WTC11 (cell line): Measurements from ENCODE around the gene ZNF335. TPM values are rescaled to one million over a fixed set of nuclear protein-coding genes. Genes with fewer than 3 reads are reported as not detected.

Experiments used
- ATAC-seq: fragments of 200-7000 bp; cut with Tn5 transposase; 2 replicates; pipeline ENCODE4 v1.10.0; 2021; ENCODE audit warnings: mild to moderate bottlenecking, moderate library complexity
- CTCF ChIA-PET: fragments of 300-600 bp; sonication (Branson Sonifier 250); formaldehyde crosslinking; loops from one replicate; lab custom pipeline; 2021; ENCODE audit warnings: antibody characterized with exemption; lab: Charles Lee
- POLR2A ChIA-PET: fragments of 350-600 bp; sonication (Branson Sonifier 250); formaldehyde crosslinking; loops from one replicate; lab custom pipeline; 2021; ENCODE audit warnings: antibody characterized with exemption; lab: Charles Lee
- DNase-seq: peaks from one replicate; pipeline ENCODE4 v3.0.0; 2021; ENCODE audit warnings: low spot score
- H3K27ac Mint-ChIP-seq: 2 replicates; pipeline ENCODE4 v1.8.0; 2021; ENCODE audit warnings: mixed read lengths
- H3K27me3 Mint-ChIP-seq: 2 replicates; pipeline ENCODE4 v1.8.0; 2021; ENCODE audit warnings: low read depth, mild to moderate bottlenecking, moderate library complexity, mixed read lengths
- H3K36me3 Mint-ChIP-seq: 2 replicates; pipeline ENCODE4 v1.8.0; 2021; ENCODE audit warnings: mixed read lengths
- H3K4me1 Mint-ChIP-seq: 2 replicates; pipeline ENCODE4 v1.8.0; 2022; ENCODE audit warnings: mixed read lengths
- H3K4me3 Mint-ChIP-seq: 2 replicates; pipeline ENCODE4 v1.8.0; 2021; ENCODE audit warnings: mild to moderate bottlenecking, moderate library complexity, mixed read lengths
- H3K9me3 Mint-ChIP-seq: 2 replicates; pipeline ENCODE4 v1.8.0; 2021; ENCODE audit warnings: mixed read lengths
- ATF2 ChIP-seq: sonication (generic); formaldehyde crosslinking; IDR thresholded peaks from 2 replicates; pipeline ENCODE4 v1.8.1; 2022; ENCODE audit warnings: low read depth, missing genetic modification reagents, borderline replicate concordance
- E2F1 ChIP-seq: sonication (generic); formaldehyde crosslinking; IDR thresholded peaks from 2 replicates; pipeline ENCODE4 v1.8.0; 2022; ENCODE audit warnings: mild to moderate bottlenecking, missing genetic modification reagents
- ELF4 ChIP-seq: sonication (generic); formaldehyde crosslinking; IDR thresholded peaks from 2 replicates; pipeline ENCODE4 v1.8.1; 2022; ENCODE audit warnings: low read depth, mild to moderate bottlenecking, moderate library complexity, missing genetic modification reagents
- ETV6 ChIP-seq: sonication (generic); formaldehyde crosslinking; IDR thresholded peaks from 2 replicates; pipeline ENCODE4 v1.8.1; 2022; ENCODE audit warnings: mild to moderate bottlenecking, missing genetic modification reagents
- FOXJ3 ChIP-seq: sonication (generic); formaldehyde crosslinking; IDR thresholded peaks from 2 replicates; pipeline ENCODE4 v1.9.0; 2021; ENCODE audit warnings: missing genetic modification reagents, mild to moderate bottlenecking, borderline replicate concordance
- FOXK1 ChIP-seq: sonication (generic); formaldehyde crosslinking; IDR thresholded peaks from 2 replicates; pipeline ENCODE4 v1.8.0; 2022; ENCODE audit warnings: mild to moderate bottlenecking, moderate library complexity, missing genetic modification reagents
- GABPB1 ChIP-seq: sonication (generic); formaldehyde crosslinking; IDR thresholded peaks from 2 replicates; pipeline ENCODE4 v1.8.1; 2023; ENCODE audit warnings: mild to moderate bottlenecking, missing genetic modification reagents
- GTF2I ChIP-seq: fragments of 250-450 bp; sonication (Bioruptor Pico); conservative IDR thresholded peaks from 2 replicates; pipeline ENCODE4 v1.4.0; 2021; ENCODE audit warnings: mild to moderate bottlenecking
- HMGA2 ChIP-seq: fragments of 250-450 bp; sonication (Bioruptor Pico); IDR thresholded peaks from 2 replicates; pipeline ENCODE4 v1.4.0; 2021; ENCODE audit warnings: mild to moderate bottlenecking, moderate library complexity
- KAT7 ChIP-seq: sonication (generic); formaldehyde crosslinking; IDR thresholded peaks from 2 replicates; pipeline ENCODE4 v1.8.1; 2023; ENCODE audit warnings: missing genetic modification reagents, mild to moderate bottlenecking, borderline replicate concordance
- NFATC4 ChIP-seq: fragments of 250-450 bp; sonication (Bioruptor Pico); IDR thresholded peaks from 2 replicates; pipeline ENCODE4 v1.9.0; 2021; ENCODE audit warnings: mild to moderate bottlenecking
- NR3C1 ChIP-seq: sonication (generic); formaldehyde crosslinking; conservative IDR thresholded peaks from 2 replicates; pipeline ENCODE4 v1.8.1; 2023; ENCODE audit warnings: low read depth, mild to moderate bottlenecking, missing genetic modification reagents
- PRRX2 ChIP-seq: fragments of 250-450 bp; sonication (Bioruptor Pico); IDR thresholded peaks from 2 replicates; pipeline ENCODE4 v1.8.0; 2021; ENCODE audit warnings: mild to moderate bottlenecking
- TEAD4 ChIP-seq: sonication (generic); formaldehyde crosslinking; IDR thresholded peaks from 2 replicates; pipeline ENCODE4 v1.8.0; 2022; ENCODE audit warnings: mild to moderate bottlenecking, missing genetic modification reagents
- ZMAT4 ChIP-seq: fragments of 250-450 bp; sonication (Bioruptor Pico); IDR thresholded peaks from 2 replicates; pipeline ENCODE4 v1.9.0; 2021; ENCODE audit warnings: mild to moderate bottlenecking
- ZNF121 ChIP-seq: sonication (generic); formaldehyde crosslinking; IDR thresholded peaks from 2 replicates; pipeline ENCODE4 v1.8.0; 2023; ENCODE audit warnings: missing genetic modification reagents
- ZNF263 ChIP-seq: sonication (generic); formaldehyde crosslinking; IDR thresholded peaks from 2 replicates; pipeline ENCODE4 v1.8.1; 2022; ENCODE audit warnings: low read depth, mild to moderate bottlenecking, moderate library complexity, missing genetic modification reagents
- ZNF396 ChIP-seq: fragments of 250-450 bp; sonication (Bioruptor Pico); IDR thresholded peaks from 2 replicates; pipeline ENCODE4 v1.8.0; 2021; ENCODE audit warnings: mild to moderate bottlenecking, moderate library complexity, borderline replicate concordance
- ZNF512 ChIP-seq: sonication (generic); formaldehyde crosslinking; IDR thresholded peaks from 2 replicates; pipeline ENCODE4 v1.8.1; 2022; ENCODE audit warnings: missing genetic modification reagents, borderline replicate concordance
- ZNF671 ChIP-seq: fragments of 250-450 bp; sonication (Bioruptor Pico); IDR thresholded peaks from 2 replicates; pipeline ENCODE4 v1.8.0; 2021; ENCODE audit warnings: mild to moderate bottlenecking
- ZSCAN18 ChIP-seq: fragments of 250-450 bp; sonication (Bioruptor Pico); IDR thresholded peaks from 2 replicates; pipeline ENCODE4 v2.1.2; 2022; ENCODE audit warnings: mild to moderate bottlenecking, moderate library complexity
- total RNA-seq: library from RNA; stranded (reverse); gene quantifications from 3 replicates; pipeline ENCODE4 v1.2.3, GENCODE V29; 2021
- TF ChIP-seq, protein P1 (sequence below): sonication (generic); formaldehyde crosslinking; conservative IDR thresholded peaks from 2 replicates; pipeline ENCODE4 v1.8.1; 2022; ENCODE audit warnings: mild to moderate bottlenecking, missing genetic modification reagents
- TF ChIP-seq, protein P2 (sequence below): fragments of 250-450 bp; sonication (Bioruptor Pico); IDR thresholded peaks from 2 replicates; pipeline ENCODE4 v1.9.0; 2021; ENCODE audit warnings: moderate library complexity, mild to moderate bottlenecking, inconsistent platforms, borderline replicate concordance
- TF ChIP-seq, protein P3 (sequence below): sonication (generic); formaldehyde crosslinking; IDR thresholded peaks from 2 replicates; pipeline ENCODE4 v1.8.1; 2023; ENCODE audit warnings: mild to moderate bottlenecking, missing genetic modification reagents
- TF ChIP-seq, protein P4 (sequence below): sonication (generic); formaldehyde crosslinking; IDR thresholded peaks from 2 replicates; pipeline ENCODE4 v1.8.1; 2023; ENCODE audit warnings: mild to moderate bottlenecking, missing genetic modification reagents, moderate library complexity

The ZNF335 gene
- total RNA-seq, 1 experiment from 2014 or later, result 20.0 TPM

GRCh38 chr20:45972500-45973183, 639 bp upstream of the ZNF335 start:
- Mint-ChIP-seq H3K9me3 (no peaks in the 10 kb centered on the region), H3K4me3 (peak overlapping the region; percentile 84), H3K27ac (peak overlapping the region; percentile 98), H3K4me1 (peaks cover 14% of the 10 kb centered on the region), H3K36me3 (peaks cover 1% of the 10 kb centered on the region; the same call in 1 of the 2 replicates), H3K27me3 (no peaks in the 10 kb centered on the region; the same call in 1 of the 2 replicates)
- POLR2A ChIA-PET, result interaction anchor here (0.6 kb wide), 3 partner anchors 25 to 148 kb away, joined by 3 read pairs; no protein-coding TSS in a partner anchor
- ATAC-seq (no peak), DNase-seq (no peak)
- 0 out of 2 replicates have a peak, but pooled peaks have one; percentile 16 for TF ChIP-seq GTF2I (CRISPR knock-in tag)
- peak; percentile 33; the same call in 1 of the 2 replicates for TF ChIP-seq ZNF121
- TF ChIP-seq FOXK1, result no peak
- 0 out of 2 replicates have a peak, but pooled peaks have one; percentile 1 for TF ChIP-seq ETV6 (CRISPR knock-in tag)
- TF ChIP-seq ATF2 (CRISPR knock-in tag), result no peak
- TF ChIP-seq ZNF512 (CRISPR knock-in tag), result no peak
- CTCF ChIA-PET, result interaction anchor here (1.0 to 3.4 kb wide), 2 partner anchors 39 to 41 kb away, joined by 6 to 16 read pairs; no protein-coding TSS in a partner anchor

DNA sequence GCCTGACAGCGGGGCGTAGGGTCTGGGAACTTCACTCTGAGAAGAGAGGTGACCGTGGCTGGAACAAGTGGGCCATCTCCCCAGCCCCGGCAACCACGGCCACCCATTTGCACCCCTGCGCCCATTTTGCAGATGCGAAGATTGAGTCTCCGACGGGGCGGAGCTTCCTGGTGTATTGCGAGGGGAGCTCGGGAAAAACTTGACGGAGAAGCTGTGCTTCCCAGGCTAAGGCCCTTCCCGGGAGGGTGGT, 653 bp downstream of the ZNF335 start:
- Mint-ChIP-seq H3K9me3 (no peaks in the 10 kb centered on the region), H3K36me3 (peaks cover 10% of the 10 kb centered on the region), H3K4me3 (peak overlapping the region; percentile 84), H3K27ac (no peak overlapping the region; the same call in 1 of the 2 replicates), H3K27me3 (no peaks in the 10 kb centered on the region; the same call in 1 of the 2 replicates), H3K4me1 (peaks cover 14% of the 10 kb centered on the region)
- ChIA-PET CTCF (interaction anchor here (0.7 to 4.1 kb wide), 11 partner anchors 8 to 181 kb away, joined by 3 to 83 read pairs (median 14); partner anchors contain the start of genes CTSA, NEURL2 and PCIF1), POLR2A (interaction anchor here (1.5 kb wide), 1 partner anchor 36 kb away, joined by 5 read pairs; the partner anchor contains the start of gene PCIF1)
- DNase-seq (no peak), ATAC-seq (no peak)
- TF ChIP-seq ZNF671 (CRISPR knock-in tag) (0 out of 2 replicates have a peak, but pooled peaks have one; percentile 35), PRRX2 (CRISPR knock-in tag) (0 out of 2 replicates have a peak, but pooled peaks have one; percentile 55), ELF4 (0 out of 2 replicates have a peak, but pooled peaks have one; percentile 25), NFATC4 (CRISPR knock-in tag) (no peak), TEAD4 (no peak), FOXJ3 (CRISPR knock-in tag) (no peak), NR3C1 (CRISPR knock-in tag) (no peak), ZNF121 (peak; percentile 88), GABPB1 (CRISPR knock-in tag) (no peak), ZSCAN18 (CRISPR knock-in tag) (0 out of 2 replicates have a peak, but pooled peaks have one; percentile 36), ZNF396 (CRISPR knock-in tag) (peak; percentile 57; the same call in 1 of the 2 replicates), ZNF263 (CRISPR knock-in tag) (no peak), E2F1 (CRISPR knock-in tag) (no peak), GTF2I (CRISPR knock-in tag) (peak; percentile 100), ZMAT4 (CRISPR knock-in tag) (no peak), HMGA2 (CRISPR knock-in tag) (no peak), KAT7 (CRISPR knock-in tag) (0 out of 2 replicates have a peak, but pooled peaks have one; percentile 54)
- TF ChIP-seq, protein P1, sequence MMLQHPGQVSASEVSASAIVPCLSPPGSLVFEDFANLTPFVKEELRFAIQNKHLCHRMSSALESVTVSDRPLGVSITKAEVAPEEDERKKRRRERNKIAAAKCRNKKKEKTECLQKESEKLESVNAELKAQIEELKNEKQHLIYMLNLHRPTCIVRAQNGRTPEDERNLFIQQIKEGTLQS (CRISPR knock-in tag), result no peak
- TF ChIP-seq, protein P2, sequence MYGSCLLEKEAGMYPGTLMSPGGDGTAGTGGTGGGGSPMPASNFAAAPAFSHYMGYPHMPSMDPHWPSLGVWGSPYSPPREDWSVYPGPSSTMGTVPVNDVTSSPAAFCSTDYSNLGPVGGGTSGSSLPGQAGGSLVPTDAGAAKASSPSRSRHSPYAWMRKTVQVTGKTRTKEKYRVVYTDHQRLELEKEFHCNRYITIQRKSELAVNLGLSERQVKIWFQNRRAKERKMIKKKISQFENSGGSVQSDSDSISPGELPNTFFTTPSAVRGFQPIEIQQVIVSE (CRISPR knock-in tag), result no peak
- TF ChIP-seq, protein P3, sequence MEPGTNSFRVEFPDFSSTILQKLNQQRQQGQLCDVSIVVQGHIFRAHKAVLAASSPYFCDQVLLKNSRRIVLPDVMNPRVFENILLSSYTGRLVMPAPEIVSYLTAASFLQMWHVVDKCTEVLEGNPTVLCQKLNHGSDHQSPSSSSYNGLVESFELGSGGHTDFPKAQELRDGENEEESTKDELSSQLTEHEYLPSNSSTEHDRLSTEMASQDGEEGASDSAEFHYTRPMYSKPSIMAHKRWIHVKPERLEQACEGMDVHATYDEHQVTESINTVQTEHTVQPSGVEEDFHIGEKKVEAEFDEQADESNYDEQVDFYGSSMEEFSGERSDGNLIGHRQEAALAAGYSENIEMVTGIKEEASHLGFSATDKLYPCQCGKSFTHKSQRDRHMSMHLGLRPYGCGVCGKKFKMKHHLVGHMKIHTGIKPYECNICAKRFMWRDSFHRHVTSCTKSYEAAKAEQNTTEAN (CRISPR knock-in tag), result no peak
- TF ChIP-seq, protein P4, sequence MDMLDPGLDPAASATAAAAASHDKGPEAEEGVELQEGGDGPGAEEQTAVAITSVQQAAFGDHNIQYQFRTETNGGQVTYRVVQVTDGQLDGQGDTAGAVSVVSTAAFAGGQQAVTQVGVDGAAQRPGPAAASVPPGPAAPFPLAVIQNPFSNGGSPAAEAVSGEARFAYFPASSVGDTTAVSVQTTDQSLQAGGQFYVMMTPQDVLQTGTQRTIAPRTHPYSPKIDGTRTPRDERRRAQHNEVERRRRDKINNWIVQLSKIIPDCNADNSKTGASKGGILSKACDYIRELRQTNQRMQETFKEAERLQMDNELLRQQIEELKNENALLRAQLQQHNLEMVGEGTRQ (CRISPR knock-in tag), result no peak
